ENCODE data around the gene GSN. TPM values are rescaled to one million over a fixed set of nuclear protein-coding genes. Genes with fewer than 3 reads are reported as not detected.

GSN gene
- total and polyA plus RNA-seq, 2 of the 13 experiments (the other 11 are each of a cell fraction or from before 2014, with no cell fraction given): 294 to 307 TPM

DNA sequence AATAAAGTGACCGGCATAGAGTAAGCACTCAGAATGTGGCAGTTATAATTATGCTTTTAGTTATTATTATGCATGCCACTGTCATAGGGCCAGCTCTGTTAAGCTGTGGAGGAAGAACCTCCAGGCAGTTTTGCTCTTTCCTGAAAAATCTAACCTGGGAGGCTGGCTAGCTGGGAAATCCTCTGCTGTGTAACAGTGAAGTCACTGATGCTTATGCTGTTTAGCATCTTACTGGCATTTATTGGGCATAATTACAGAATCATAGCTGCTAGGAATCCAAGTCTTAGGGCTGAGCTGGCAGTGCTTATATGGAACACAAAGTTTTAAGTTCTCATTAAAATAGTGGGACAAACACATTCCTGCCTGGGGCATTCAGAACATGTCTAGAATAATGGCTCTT, 5.5 kb upstream of the GSN start:
- no peaks in the 10 kb centered on the region for H3K9me3 ChIP-seq (ENCODE audit: low read length)
- intact Hi-C loops (cut with micrococcal nuclease; ENCODE audit: unreplicated experiment): no loop called here
- H2AFZ ChIP-seq (ENCODE audit: low read length): no peak overlapping the region
- peaks cover 0 to 19% of the 10 kb centered on the region in 2 experiments; a peak in 3 of 5 replicates for H3K27me3 ChIP-seq (ENCODE audit: control insufficient read depth in 1 of 2, insufficient read depth in 2 of 2, low read length in 2 of 2)
- POLR2A ChIA-PET: no interaction called here
- H3K36me3 ChIP-seq (replicated peaks in 1 of 2; ENCODE audit: control insufficient read depth in 1 of 2, insufficient read depth in 2 of 2, low read length in 2 of 2): no peaks in the 10 kb centered on the region
- H3K4me3 ChIP-seq (replicated peaks in 1 of 3; ENCODE audit: insufficient read depth in 1 of 3, low read depth in 2 of 3, low read length in 3 of 3): no peak overlapping the region
- TF ChIP-seq, protein P1, sequence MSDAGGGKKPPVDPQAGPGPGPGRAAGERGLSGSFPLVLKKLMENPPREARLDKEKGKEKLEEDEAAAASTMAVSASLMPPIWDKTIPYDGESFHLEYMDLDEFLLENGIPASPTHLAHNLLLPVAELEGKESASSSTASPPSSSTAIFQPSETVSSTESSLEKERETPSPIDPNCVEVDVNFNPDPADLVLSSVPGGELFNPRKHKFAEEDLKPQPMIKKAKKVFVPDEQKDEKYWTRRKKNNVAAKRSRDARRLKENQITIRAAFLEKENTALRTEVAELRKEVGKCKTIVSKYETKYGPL (CRISPR knock-in tag; IDR thresholded peaks at IDR 0.05): no peak
- TF ChIP-seq FOSL1 (CRISPR knock-in tag; IDR thresholded peaks at IDR 0.05; ENCODE audit: borderline replicate concordance) (no peak), ZNF274 (CRISPR knock-in tag; IDR thresholded peaks at IDR 0.05) (no peak), CCDC6 (CRISPR knock-in tag; IDR thresholded peaks at IDR 0.05) (no peak), ZNF317 (CRISPR knock-in tag; IDR thresholded peaks at IDR 0.05) (no peak), HOXA9 (CRISPR knock-in tag; IDR thresholded peaks at IDR 0.05; ENCODE audit: borderline replicate concordance) (no peak), RFXANK (CRISPR knock-in tag; IDR thresholded peaks at IDR 0.05) (no peak)
- TF ChIP-seq, protein P2, sequence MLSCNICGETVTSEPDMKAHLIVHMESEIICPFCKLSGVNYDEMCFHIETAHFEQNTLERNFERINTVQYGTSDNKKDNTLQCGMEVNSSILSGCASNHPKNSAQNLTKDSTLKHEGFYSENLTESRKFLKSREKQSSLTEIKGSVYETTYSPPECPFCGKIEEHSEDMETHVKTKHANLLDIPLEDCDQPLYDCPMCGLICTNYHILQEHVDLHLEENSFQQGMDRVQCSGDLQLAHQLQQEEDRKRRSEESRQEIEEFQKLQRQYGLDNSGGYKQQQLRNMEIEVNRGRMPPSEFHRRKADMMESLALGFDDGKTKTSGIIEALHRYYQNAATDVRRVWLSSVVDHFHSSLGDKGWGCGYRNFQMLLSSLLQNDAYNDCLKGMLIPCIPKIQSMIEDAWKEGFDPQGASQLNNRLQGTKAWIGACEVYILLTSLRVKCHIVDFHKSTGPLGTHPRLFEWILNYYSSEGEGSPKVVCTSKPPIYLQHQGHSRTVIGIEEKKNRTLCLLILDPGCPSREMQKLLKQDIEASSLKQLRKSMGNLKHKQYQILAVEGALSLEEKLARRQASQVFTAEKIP (CRISPR knock-in tag; IDR thresholded peaks at IDR 0.05; ENCODE audit: borderline replicate concordance): no peak
- TF ChIP-seq, protein P3, sequence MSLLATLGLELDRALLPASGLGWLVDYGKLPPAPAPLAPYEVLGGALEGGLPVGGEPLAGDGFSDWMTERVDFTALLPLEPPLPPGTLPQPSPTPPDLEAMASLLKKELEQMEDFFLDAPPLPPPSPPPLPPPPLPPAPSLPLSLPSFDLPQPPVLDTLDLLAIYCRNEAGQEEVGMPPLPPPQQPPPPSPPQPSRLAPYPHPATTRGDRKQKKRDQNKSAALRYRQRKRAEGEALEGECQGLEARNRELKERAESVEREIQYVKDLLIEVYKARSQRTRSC (CRISPR knock-in tag; IDR thresholded peaks at IDR 0.05; ENCODE audit: low read depth): no peak
- TF ChIP-seq, protein P4, sequence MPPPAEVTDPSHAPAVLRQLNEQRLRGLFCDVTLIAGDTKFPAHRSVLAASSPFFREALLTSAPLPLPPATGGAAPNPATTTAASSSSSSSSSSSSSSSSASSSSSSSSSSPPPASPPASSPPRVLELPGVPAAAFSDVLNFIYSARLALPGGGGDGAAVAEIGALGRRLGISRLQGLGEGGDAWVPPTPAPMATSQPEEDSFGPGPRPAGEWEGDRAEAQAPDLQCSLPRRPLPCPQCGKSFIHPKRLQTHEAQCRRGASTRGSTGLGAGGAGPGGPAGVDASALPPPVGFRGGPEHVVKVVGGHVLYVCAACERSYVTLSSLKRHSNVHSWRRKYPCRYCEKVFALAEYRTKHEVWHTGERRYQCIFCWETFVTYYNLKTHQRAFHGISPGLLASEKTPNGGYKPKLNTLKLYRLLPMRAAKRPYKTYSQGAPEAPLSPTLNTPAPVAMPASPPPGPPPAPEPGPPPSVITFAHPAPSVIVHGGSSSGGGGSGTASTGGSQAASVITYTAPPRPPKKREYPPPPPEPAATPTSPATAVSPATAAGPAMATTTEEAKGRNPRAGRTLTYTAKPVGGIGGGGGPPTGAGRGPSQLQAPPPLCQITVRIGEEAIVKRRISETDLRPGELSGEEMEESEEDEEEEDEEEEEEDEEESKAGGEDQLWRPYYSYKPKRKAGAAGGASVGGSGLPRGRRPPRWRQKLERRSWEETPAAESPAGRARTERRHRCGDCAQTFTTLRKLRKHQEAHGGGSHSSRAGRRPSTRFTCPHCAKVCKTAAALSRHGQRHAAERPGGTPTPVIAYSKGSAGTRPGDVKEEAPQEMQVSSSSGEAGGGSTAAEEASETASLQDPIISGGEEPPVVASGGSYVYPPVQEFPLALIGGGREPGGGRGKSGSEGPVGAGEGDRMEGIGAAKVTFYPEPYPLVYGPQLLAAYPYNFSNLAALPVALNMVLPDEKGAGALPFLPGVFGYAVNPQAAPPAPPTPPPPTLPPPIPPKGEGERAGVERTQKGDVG (CRISPR knock-in tag; IDR thresholded peaks at IDR 0.05; ENCODE audit: borderline replicate concordance): no peak
- no peak for DNase-seq (ENCODE audit: low spot score)
- FAIRE-seq: no peak
- CTCF ChIA-PET (ENCODE audit: low intra/inter-chr PET ratio, low total read pairs): no interaction called here
- peaks cover 22% of the 10 kb centered on the region for H3K4me1 ChIP-seq (ENCODE audit: insufficient read depth, low read length)
- H3K27ac ChIP-seq (ENCODE audit: extremely low read length, insufficient read depth, low read length): no peak overlapping the region
- H3K79me2 ChIP-seq (ENCODE audit: insufficient read depth, low read length): no peaks in the 10 kb centered on the region
- no peaks in the 10 kb centered on the region for H4K20me1 ChIP-seq (ENCODE audit: insufficient read depth, low read length)
- no peak for ATAC-seq
- BruUV-seq (replicated peaks): no TSS peak
- H3K9ac ChIP-seq (ENCODE audit: insufficient read depth, low read depth, low read length): no peak overlapping the region
- H3K4me2 ChIP-seq (ENCODE audit: low read depth, low read length): no peak overlapping the region
- 100% methylated on average over 1 of the region's 1 CpG for WGBS (ENCODE audit: low lambda C conversion rate)
- in situ Hi-C loops (cut with HindIII; ENCODE audit: extremely low pct_ligation_motif_present, low pct_unique_long_range_greater_than_20kb): no loop called here

Measured in HepG2 (cell line).